Measurements from ENCODE around the gene PPIB.

DNA sequence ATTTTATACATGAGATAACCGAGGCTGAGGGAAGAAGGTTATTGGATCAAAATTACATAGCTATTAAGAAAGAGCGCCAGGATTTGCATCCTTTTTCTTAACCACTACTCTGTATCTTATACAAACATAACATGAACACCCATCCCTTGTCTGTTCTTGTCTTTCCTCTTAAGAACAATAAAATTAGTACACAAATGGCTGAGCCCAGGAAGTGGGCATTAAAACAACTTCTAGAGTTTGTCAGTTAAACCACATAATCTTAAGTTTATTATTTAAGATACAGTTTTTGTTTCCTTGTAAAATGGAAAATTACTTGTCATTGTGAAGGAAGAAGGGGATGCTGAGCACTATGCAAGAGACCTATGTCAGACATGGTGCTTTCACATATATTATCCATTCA lies 48.9 kb upstream of the PPIB start:
- TF ChIP-seq, protein P1, sequence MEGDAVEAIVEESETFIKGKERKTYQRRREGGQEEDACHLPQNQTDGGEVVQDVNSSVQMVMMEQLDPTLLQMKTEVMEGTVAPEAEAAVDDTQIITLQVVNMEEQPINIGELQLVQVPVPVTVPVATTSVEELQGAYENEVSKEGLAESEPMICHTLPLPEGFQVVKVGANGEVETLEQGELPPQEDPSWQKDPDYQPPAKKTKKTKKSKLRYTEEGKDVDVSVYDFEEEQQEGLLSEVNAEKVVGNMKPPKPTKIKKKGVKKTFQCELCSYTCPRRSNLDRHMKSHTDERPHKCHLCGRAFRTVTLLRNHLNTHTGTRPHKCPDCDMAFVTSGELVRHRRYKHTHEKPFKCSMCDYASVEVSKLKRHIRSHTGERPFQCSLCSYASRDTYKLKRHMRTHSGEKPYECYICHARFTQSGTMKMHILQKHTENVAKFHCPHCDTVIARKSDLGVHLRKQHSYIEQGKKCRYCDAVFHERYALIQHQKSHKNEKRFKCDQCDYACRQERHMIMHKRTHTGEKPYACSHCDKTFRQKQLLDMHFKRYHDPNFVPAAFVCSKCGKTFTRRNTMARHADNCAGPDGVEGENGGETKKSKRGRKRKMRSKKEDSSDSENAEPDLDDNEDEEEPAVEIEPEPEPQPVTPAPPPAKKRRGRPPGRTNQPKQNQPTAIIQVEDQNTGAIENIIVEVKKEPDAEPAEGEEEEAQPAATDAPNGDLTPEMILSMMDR (IDR thresholded peaks at IDR 0.05; ENCODE audit: insufficient read depth, low read length), result no peak
- TF ChIP-seq, protein P2, sequence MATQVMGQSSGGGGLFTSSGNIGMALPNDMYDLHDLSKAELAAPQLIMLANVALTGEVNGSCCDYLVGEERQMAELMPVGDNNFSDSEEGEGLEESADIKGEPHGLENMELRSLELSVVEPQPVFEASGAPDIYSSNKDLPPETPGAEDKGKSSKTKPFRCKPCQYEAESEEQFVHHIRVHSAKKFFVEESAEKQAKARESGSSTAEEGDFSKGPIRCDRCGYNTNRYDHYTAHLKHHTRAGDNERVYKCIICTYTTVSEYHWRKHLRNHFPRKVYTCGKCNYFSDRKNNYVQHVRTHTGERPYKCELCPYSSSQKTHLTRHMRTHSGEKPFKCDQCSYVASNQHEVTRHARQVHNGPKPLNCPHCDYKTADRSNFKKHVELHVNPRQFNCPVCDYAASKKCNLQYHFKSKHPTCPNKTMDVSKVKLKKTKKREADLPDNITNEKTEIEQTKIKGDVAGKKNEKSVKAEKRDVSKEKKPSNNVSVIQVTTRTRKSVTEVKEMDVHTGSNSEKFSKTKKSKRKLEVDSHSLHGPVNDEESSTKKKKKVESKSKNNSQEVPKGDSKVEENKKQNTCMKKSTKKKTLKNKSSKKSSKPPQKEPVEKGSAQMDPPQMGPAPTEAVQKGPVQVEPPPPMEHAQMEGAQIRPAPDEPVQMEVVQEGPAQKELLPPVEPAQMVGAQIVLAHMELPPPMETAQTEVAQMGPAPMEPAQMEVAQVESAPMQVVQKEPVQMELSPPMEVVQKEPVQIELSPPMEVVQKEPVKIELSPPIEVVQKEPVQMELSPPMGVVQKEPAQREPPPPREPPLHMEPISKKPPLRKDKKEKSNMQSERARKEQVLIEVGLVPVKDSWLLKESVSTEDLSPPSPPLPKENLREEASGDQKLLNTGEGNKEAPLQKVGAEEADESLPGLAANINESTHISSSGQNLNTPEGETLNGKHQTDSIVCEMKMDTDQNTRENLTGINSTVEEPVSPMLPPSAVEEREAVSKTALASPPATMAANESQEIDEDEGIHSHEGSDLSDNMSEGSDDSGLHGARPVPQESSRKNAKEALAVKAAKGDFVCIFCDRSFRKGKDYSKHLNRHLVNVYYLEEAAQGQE (IDR thresholded peaks at IDR 0.05; ENCODE audit: insufficient replicate concordance, low read depth), result no peak
- no peak for TF ChIP-seq GABPA (IDR thresholded peaks at IDR 0.05; ENCODE audit: low read depth)

Measured in HL-60 (cell line).